ENCODE data around the gene TSPAN3.

GRCh38 chr15:77016321-77016695, 54.6 kb downstream of the TSPAN3 start:
- TF ChIP-seq CTCF (optimal IDR thresholded peaks at IDR 0.05 in 1 of 3, IDR thresholded peaks at IDR 0.05 in 1 of 3, conservative IDR thresholded peaks at IDR 0.05 in 1 of 3; ENCODE audit: extremely low read depth in 1 of 3, insufficient read depth in 2 of 3, low read length in 3 of 3): no peak
- TF ChIP-seq EZH2 (IDR thresholded peaks at IDR 0.05; ENCODE audit: low read length): no peak

Data from keratinocyte (primary cell).